ENCODE measurements around the gene KIAA1328.

KIAA1328 gene

DNA sequence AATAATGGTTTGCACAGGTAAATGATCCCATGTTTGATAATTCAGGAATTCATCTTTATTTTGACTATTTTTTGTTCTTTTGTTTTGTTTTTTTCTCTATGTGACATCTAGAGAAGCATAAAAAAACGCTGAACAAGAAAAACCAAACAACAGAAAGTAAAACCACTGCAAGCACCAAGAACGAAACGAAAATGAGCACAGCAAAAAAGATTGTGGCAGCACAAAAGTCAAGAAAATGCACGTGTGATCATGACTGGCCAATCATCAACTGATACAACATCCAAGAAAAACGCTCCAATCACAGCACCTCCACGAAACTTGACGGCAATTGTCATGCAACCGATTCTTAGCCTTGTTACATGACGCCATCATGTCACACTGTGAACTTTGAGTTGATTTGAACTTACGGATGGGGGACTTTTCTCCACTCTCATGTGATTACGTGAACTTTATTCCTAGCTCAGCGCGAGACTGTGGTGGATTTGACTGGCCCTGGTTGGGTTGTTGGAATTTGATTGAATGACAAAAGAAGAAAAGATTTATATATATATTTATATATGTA lies 417.9 kb downstream of the KIAA1328 start:
- Histone ChIP-seq H3K27ac (ENCODE audit: low read depth, low read length) (no peak overlapping the region), H3K36me3 (ENCODE audit: insufficient read depth, low read length) (no peaks in the 10 kb centered on the region), H3K4me1 (ENCODE audit: insufficient read depth, low read length) (peaks cover 2% of the 10 kb centered on the region; the same call in 1 of the 2 replicates), H3K9ac (ENCODE audit: low read depth, low read length) (no peak overlapping the region), H3K9me3 (ENCODE audit: insufficient read depth, low read depth, low read length) (no peaks in the 10 kb centered on the region), H3K4me3 (ENCODE audit: low read length) (no peak overlapping the region), H3K27me3 (ENCODE audit: insufficient read depth, low read length) (peaks cover 47% of the 10 kb centered on the region)
- 87% methylated on average over 13 of the region's 13 CpGs for WGBS

DNA sequence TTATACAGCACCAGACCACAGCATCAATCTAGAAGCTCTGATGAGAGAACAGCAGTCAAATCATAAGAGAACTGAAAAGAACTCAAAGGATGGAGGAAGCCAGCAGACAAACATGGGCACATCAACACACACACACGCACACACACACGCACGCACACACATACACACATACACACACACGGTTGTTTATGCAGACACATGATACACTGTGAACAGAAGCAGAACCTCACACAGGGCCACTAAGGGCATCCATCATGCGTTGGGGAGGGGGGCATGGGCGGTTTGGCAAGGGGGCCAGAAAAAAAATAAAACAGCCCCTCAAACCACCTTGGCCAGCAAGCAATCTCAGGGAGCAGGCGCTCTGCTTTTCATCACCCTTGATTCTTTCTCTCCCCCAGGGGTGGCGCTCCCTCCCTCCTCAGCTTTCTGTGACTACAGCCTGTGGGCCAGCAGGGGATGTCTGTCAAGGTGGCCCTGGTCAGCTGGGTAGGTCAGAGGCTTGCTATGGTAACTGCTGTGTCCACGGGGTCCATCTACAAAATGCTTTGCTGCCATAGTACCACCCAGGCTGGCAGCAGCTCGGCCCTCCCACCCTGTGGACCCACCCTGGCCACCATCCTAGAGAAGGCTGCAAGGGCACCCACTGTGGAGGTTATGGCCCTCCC lies 418.7 kb downstream of the KIAA1328 start:
- Histone ChIP-seq H3K27ac (ENCODE audit: low read depth, low read length) (no peak overlapping the region), H3K9me3 (ENCODE audit: insufficient read depth, low read depth, low read length) (no peaks in the 10 kb centered on the region), H3K4me3 (ENCODE audit: low read length) (no peak overlapping the region), H3K4me1 (ENCODE audit: insufficient read depth, low read length) (peaks cover 2% of the 10 kb centered on the region; the same call in 1 of the 2 replicates), H3K9ac (ENCODE audit: low read depth, low read length) (no peak overlapping the region), H3K36me3 (ENCODE audit: insufficient read depth, low read length) (no peaks in the 10 kb centered on the region), H3K27me3 (ENCODE audit: insufficient read depth, low read length) (peaks cover 47% of the 10 kb centered on the region)
- WGBS: 96% methylated on average over 10 of the region's 10 CpGs

GRCh38 chr18:37248281-37248680 lies 419.4 kb downstream of the KIAA1328 start:
- Histone ChIP-seq H3K27me3 (ENCODE audit: insufficient read depth, low read length) (peaks cover 47% of the 10 kb centered on the region), H3K9me3 (ENCODE audit: insufficient read depth, low read depth, low read length) (no peaks in the 10 kb centered on the region)
- 81% methylated on average over 5 of the region's 5 CpGs for WGBS

DNA sequence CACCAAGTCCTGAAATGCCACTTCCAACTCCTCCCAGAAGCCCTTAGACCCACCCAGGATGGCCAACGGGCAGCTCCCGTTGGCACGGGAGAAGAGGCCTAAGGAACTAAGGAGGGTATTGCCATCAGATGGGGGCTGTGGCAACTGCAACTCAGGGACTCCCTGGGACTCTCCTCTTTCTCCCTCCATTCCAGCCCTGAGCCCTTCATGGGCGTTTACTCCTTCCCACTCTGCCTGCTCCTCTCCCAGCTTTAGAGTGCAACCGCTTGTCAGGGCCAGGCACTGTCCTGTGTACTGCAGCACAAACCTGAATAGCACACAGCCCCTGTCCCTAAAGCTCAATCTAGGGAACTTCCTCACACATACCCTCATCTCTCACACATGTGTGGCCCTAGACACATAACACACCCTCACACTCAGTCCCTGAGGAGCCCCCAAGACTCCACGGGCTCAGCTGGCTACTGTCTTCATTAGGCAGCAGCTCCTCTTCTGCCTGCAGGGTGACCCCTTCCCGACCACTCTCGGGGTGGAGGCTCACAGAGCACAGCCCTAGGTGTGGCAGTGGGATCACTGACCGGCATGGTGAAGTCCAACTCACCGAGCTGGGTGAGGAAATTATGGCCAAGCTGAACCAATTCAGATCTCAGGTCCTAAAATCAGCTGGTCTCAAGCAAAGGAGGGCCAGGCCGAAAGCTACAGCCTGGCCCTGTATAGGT lies 420.4 kb downstream of the KIAA1328 start:
- H3K4me3 ChIP-seq (ENCODE audit: low read length): no peak overlapping the region
- H3K27me3 ChIP-seq (ENCODE audit: insufficient read depth, low read length): peaks cover 43% of the 10 kb centered on the region
- no peaks in the 10 kb centered on the region for H3K9me3 ChIP-seq (ENCODE audit: insufficient read depth, low read depth, low read length)
- 92% methylated on average over 11 of the region's 11 CpGs for WGBS
- no peak overlapping the region for H3K9ac ChIP-seq (ENCODE audit: low read depth, low read length)
- peaks cover 6% of the 10 kb centered on the region; the same call in 1 of the 2 replicates for H3K4me1 ChIP-seq (ENCODE audit: insufficient read depth, low read length)
- H3K27ac ChIP-seq (ENCODE audit: low read depth, low read length): no peak overlapping the region
- H3K36me3 ChIP-seq (ENCODE audit: insufficient read depth, low read length): no peaks in the 10 kb centered on the region

More at GRCh38 chr18:37248281-37248680, 419.4 kb downstream of the KIAA1328 start:
- no peak overlapping the region for H3K4me3 ChIP-seq (ENCODE audit: low read length)
- peaks cover 6% of the 10 kb centered on the region; the same call in 1 of the 2 replicates for H3K4me1 ChIP-seq (ENCODE audit: insufficient read depth, low read length)
- H3K27ac ChIP-seq (ENCODE audit: low read depth, low read length): no peak overlapping the region
- no peak overlapping the region for H3K9ac ChIP-seq (ENCODE audit: low read depth, low read length)
- no peaks in the 10 kb centered on the region for H3K36me3 ChIP-seq (ENCODE audit: insufficient read depth, low read length)

- Histone ChIP-seq H3K4me1 (ENCODE audit: insufficient read depth, low read length) (peaks cover 6% of the 10 kb centered on the region; the same call in 1 of the 2 replicates), H3K9me3 (ENCODE audit: insufficient read depth, low read depth, low read length) (no peaks in the 10 kb centered on the region), H3K4me3 (ENCODE audit: low read length) (no peak overlapping the region), H3K9ac (ENCODE audit: low read depth, low read length) (no peak overlapping the region), H3K27me3 (ENCODE audit: insufficient read depth, low read length) (peaks cover 43% of the 10 kb centered on the region), H3K27ac (ENCODE audit: low read depth, low read length) (no peak overlapping the region), H3K36me3 (ENCODE audit: insufficient read depth, low read length) (no peaks in the 10 kb centered on the region)
- 70% methylated on average over 6 of the region's 6 CpGs for WGBS
Measured at GRCh38 chr18:37249895-37250618, 421.1 kb downstream of the KIAA1328 start.

- 63% methylated on average over 3 of the region's 3 CpGs for WGBS
- peaks cover 49% of the 10 kb centered on the region for H3K27me3 ChIP-seq (ENCODE audit: insufficient read depth, low read length)
- no peak overlapping the region for H3K9ac ChIP-seq (ENCODE audit: low read depth, low read length)
- H3K9me3 ChIP-seq (ENCODE audit: insufficient read depth, low read depth, low read length): no peaks in the 10 kb centered on the region
- no peak overlapping the region for H3K27ac ChIP-seq (ENCODE audit: low read depth, low read length)
- H3K4me1 ChIP-seq (ENCODE audit: insufficient read depth, low read length): peaks cover 6% of the 10 kb centered on the region; the same call in 1 of the 2 replicates
- H3K4me3 ChIP-seq (ENCODE audit: low read length): no peak overlapping the region
- H3K36me3 ChIP-seq (ENCODE audit: insufficient read depth, low read length): no peaks in the 10 kb centered on the region
Measured at GRCh38 chr18:37251679-37252078, 422.8 kb downstream of the KIAA1328 start.

- no peak overlapping the region for H3K9ac ChIP-seq (ENCODE audit: low read depth, low read length)
- H3K27me3 ChIP-seq (ENCODE audit: insufficient read depth, low read length): peaks cover 55% of the 10 kb centered on the region
- H3K4me1 ChIP-seq (ENCODE audit: insufficient read depth, low read length): peaks cover 6% of the 10 kb centered on the region; the same call in 1 of the 2 replicates
- H3K36me3 ChIP-seq (ENCODE audit: insufficient read depth, low read length): no peaks in the 10 kb centered on the region
- H3K4me3 ChIP-seq (ENCODE audit: low read length): no peak overlapping the region
- WGBS: 91% methylated on average over 3 of the region's 3 CpGs
- no peaks in the 10 kb centered on the region for H3K9me3 ChIP-seq (ENCODE audit: insufficient read depth, low read depth, low read length)
- H3K27ac ChIP-seq (ENCODE audit: low read depth, low read length): no peak overlapping the region
Measured at GRCh38 chr18:37252342-37252741, 423.4 kb downstream of the KIAA1328 start.

DNA sequence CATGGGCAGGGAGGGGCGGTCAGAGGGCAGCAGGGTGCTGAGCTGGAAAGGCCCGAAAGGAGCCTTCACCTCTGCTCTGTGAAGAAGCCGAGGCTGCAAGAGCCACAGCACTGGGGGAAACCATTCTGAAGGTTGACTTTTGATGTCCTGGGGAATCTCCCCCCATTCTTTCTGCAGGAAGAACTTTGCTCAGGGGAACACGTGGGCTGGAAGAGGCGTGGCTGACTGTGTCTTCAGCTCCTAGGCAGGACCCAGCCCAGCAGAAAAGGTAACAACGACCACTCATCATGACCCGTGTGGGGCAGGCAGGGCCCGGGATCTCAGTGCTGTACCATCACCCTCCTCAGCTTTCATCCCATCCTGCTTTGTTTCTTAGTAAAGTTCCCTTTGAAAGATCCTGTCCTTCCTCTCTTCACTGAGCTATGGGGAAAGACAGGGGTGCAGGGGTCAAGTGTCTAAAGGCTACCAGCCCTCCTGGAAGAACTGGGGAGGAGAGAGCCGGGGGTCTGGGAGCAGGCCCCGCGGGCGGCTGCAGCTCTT lies 424.0 kb downstream of the KIAA1328 start:
- Histone ChIP-seq H3K9me3 (ENCODE audit: insufficient read depth, low read depth, low read length) (no peaks in the 10 kb centered on the region), H3K9ac (ENCODE audit: low read depth, low read length) (no peak overlapping the region), H3K27ac (ENCODE audit: low read depth, low read length) (no peak overlapping the region), H3K36me3 (ENCODE audit: insufficient read depth, low read length) (no peaks in the 10 kb centered on the region), H3K27me3 (ENCODE audit: insufficient read depth, low read length) (peaks cover 59% of the 10 kb centered on the region), H3K4me3 (ENCODE audit: low read length) (peak overlapping the region; percentile 67), H3K4me1 (ENCODE audit: insufficient read depth, low read length) (peaks cover 4% of the 10 kb centered on the region; the same call in 1 of the 2 replicates)
- whole genome bisulfite sequencing: 55% methylated on average over 12 of the region's 12 CpGs

GRCh38 chr18:37253394-37254235 lies 424.7 kb downstream of the KIAA1328 start:
- Histone ChIP-seq H3K4me3 (ENCODE audit: low read length) (peak overlapping the region; percentile 67), H3K27me3 (ENCODE audit: insufficient read depth, low read length) (peaks cover 59% of the 10 kb centered on the region), H3K9ac (ENCODE audit: low read depth, low read length) (no peak overlapping the region), H3K4me1 (ENCODE audit: insufficient read depth, low read length) (peaks cover 4% of the 10 kb centered on the region; the same call in 1 of the 2 replicates), H3K27ac (ENCODE audit: low read depth, low read length) (no peak overlapping the region), H3K9me3 (ENCODE audit: insufficient read depth, low read depth, low read length) (no peaks in the 10 kb centered on the region), H3K36me3 (ENCODE audit: insufficient read depth, low read length) (no peaks in the 10 kb centered on the region)
- WGBS: 2% methylated on average over 75 of the region's 83 CpGs

DNA sequence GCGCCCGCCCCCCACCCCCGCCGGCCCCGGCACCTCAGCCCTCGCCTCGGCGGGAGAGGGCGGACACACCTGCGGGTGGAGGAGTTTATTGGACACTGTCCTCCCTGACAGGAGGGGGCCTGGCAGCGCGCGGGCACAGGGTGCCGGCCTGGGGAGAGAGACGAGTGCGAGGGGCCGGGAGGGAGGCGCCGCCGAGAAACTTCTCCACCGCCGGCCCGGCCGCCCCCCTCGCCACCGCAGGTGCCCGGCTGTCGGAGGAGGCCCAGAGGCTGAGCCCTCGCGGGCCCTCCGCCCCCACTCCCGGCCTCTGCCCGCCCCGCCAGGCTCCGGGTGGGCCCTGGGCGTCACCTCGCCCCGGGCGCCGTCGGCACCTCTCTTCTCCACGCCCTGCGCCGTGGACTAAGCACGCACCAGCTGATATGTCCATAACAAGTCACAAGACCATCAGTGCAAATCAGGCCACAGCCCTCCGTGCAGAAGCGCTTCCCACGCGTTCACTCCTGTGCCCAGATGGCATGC lies 425.4 kb downstream of the KIAA1328 start:
- Histone ChIP-seq H3K4me3 (ENCODE audit: low read length) (peak overlapping the region; percentile 51), H3K4me1 (ENCODE audit: insufficient read depth, low read length) (peaks cover 4% of the 10 kb centered on the region; the same call in 1 of the 2 replicates), H3K9ac (ENCODE audit: low read depth, low read length) (no peak overlapping the region; the same call in 1 of the 2 replicates), H3K36me3 (ENCODE audit: insufficient read depth, low read length) (no peaks in the 10 kb centered on the region), H3K27ac (ENCODE audit: low read depth, low read length) (no peak overlapping the region), H3K27me3 (ENCODE audit: insufficient read depth, low read length) (peaks cover 59% of the 10 kb centered on the region), H3K9me3 (ENCODE audit: insufficient read depth, low read depth, low read length) (no peaks in the 10 kb centered on the region)
- WGBS: 5% methylated on average over 49 of the region's 49 CpGs

Data from HUES64 (cell line).